ENCODE results near the gene SMPD3.

The SMPD3 gene

GRCh38 chr16:68388124-68388523 is 60.2 kb downstream of the SMPD3 start:
- DNase-seq (ENCODE audit: extremely low spot score, insufficient read length, low read depth) (no peak), FAIRE-seq (no peak)

DNA sequence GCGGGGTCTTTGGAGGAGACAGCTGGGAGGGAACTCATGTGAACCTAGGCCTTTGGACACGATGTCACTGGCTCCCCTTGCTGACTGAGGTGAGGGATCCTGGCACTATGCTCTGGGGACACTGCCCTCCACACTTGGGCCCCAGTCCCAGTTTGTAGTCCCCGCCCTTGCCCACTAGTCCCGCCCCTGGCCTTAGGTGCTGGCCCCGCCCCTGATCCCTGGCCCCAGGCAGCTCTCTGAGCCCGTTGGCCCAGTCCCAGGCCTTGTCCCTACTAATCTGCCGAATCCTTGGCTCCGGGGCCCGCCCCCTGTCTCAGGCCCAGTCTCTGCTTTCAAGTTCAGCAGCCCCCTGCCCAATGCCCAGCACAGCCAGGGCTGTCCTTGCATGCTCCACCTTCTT is 61.0 kb downstream of the SMPD3 start:
- FAIRE-seq = no peak
- no peak for DNase-seq (ENCODE audit: extremely low spot score, insufficient read length, low read depth)

- DNase-seq (ENCODE audit: extremely low spot score, insufficient read length, low read depth) (no peak), FAIRE-seq (no peak)
Observed at GRCh38 chr16:68386628-68387027, 61.7 kb downstream of the SMPD3 start.

DNA sequence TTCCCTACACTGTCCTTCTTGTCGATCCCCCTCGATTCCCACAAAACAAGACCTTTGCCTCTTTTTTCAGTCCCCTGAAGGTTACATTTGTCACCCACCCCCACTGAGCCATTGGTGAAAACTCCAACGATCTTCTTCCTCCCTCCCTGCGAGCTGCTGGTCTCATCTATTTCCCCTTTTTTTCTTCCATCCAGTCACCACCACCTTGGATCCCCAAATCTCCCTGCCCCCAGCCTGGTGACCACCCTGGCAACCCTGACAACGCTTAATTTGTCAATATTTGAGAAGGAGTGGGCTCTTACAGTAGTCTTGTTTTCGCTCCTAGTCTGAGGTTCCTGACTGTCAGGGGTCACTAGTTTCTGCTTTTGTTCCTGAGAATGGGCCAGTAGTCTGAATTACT is 62.9 kb downstream of the SMPD3 start:
- FAIRE-seq (no peak), DNase-seq (ENCODE audit: extremely low spot score, insufficient read length, low read depth) (no peak)

DNA sequence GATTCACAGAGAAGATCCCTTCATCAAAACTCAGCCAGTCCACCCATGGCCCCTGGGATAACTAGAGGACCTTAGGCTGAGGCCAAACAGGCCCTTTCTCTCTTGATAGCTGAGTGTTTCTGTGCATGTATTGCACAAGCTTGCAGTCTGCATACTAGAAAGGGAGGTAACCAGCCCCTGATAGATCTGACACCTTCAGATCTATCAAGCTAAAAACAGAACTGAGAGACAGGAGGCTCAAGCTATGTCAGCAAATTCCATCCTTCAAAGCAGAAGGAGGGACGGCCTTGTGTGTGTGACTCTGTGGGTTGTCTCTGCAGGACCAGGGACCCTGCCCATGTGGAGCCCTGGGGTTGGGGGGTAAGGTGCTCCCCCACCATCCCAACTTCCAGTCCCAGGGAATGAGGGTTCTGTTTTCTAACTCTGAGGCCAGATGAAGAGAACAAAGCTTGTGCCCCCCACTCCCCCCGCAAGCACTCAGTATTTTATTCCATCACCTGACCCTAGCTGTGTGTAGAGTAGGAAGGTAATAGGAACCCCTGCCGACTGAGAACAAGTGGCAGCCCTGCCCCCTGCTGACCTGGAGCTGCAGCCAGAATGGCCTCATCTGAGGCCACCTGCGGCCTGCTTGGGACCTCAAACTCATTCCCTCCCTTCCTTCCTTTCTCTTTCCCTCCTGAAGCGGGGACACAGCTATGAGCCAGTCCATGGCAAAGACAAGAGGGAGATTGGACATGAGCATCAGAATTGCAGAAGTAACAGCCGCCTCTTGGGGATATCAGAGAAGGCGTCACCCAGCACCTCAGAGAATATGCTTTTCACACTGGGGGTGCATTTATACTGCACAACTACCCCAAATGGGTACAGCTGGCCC is 63.8 kb downstream of the SMPD3 start:
- FAIRE-seq (peak; percentile 44), DNase-seq (ENCODE audit: extremely low spot score, insufficient read length, low read depth) (no peak)

DNA sequence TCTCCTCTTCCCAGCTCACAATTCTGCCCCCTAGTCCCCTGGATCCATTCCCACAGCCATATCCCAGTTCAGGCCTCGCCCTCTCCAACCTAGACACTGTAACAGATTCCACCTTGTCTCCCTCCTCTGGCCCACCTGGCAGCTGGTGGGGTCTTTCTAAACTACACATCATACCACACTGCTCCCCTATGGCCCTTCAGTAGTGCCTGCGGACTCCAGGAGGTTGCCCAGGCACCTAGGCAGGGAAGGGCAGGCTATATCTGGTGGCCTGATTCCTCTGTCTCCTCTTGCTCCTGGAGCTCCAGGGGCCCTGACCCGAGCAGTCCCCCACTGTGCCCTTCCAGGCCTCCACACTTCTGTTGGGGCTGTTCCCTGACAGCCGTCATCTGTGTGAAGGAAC is 64.5 kb downstream of the SMPD3 start:
- FAIRE-seq = no peak

DNA sequence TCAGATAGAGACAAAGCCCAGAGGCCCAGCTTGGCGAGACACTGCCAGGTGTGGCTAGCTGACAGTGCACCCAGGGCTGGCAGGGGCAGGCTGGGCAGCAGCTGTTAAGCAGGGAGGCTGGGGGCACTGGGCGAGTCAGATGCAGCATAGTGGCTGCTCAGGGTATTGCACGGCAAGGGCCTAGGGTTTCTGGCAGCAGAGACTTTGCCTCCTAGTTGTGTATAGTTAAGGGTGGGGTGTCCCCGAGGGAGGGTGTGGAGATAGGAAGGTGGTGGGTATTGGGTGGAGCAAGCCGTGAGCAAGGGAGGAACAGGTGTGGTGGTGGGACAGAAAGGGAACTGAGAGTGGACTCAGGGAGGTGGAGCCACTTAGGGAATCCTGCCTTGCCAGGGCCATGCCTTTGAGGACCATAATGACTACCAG is 66.0 kb downstream of the SMPD3 start:
- DNase-seq (ENCODE audit: extremely low spot score, insufficient read length, low read depth) (peak; percentile 50), FAIRE-seq (no peak)

More for the DNA sequence above, 64.5 kb downstream of the SMPD3 start:
- no peak for DNase-seq (ENCODE audit: extremely low spot score, insufficient read length, low read depth)

DNA sequence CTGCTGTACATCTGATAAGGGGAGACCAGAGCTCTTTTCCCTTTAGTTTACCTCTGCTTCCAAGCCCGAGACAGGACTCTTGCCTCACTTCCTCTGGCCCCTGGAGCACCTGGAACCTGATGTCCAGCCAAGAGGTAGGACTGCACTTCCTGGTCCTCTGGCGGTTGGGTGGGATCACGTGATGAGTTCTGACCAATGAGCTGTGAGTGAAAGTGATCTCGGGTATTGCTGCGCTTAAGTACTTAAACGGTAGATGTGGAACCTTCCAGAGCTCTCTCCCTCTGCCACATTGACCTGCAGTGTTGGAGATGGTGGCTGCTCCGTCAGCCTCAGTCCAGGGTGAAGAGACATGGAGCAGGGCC is 67.0 kb downstream of the SMPD3 start:
- no peak for FAIRE-seq
- DNase-seq (ENCODE audit: extremely low spot score, insufficient read length, low read depth) = no peak

GRCh38 chr16:68380676-68381362 is 67.5 kb downstream of the SMPD3 start:
- FAIRE-seq = no peak
- no peak for DNase-seq (ENCODE audit: extremely low spot score, insufficient read length, low read depth)

DNA sequence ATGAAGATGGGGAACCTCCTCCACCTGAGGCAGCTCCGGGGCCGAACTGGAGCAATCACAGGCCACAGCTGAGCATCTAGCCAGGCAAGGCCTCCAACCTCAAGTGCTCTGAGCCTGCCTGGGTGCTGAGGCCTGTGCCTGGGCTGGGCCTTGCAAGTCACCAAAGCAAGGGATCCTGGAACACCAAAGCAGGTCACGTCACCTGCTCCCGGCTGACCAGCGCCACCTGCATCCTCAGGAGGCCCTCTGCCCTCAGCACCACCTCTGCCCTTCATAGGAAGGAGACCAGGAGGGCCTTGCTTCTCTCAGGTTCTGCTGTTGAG is 68.0 kb downstream of the SMPD3 start:
- no peak for FAIRE-seq

DNA sequence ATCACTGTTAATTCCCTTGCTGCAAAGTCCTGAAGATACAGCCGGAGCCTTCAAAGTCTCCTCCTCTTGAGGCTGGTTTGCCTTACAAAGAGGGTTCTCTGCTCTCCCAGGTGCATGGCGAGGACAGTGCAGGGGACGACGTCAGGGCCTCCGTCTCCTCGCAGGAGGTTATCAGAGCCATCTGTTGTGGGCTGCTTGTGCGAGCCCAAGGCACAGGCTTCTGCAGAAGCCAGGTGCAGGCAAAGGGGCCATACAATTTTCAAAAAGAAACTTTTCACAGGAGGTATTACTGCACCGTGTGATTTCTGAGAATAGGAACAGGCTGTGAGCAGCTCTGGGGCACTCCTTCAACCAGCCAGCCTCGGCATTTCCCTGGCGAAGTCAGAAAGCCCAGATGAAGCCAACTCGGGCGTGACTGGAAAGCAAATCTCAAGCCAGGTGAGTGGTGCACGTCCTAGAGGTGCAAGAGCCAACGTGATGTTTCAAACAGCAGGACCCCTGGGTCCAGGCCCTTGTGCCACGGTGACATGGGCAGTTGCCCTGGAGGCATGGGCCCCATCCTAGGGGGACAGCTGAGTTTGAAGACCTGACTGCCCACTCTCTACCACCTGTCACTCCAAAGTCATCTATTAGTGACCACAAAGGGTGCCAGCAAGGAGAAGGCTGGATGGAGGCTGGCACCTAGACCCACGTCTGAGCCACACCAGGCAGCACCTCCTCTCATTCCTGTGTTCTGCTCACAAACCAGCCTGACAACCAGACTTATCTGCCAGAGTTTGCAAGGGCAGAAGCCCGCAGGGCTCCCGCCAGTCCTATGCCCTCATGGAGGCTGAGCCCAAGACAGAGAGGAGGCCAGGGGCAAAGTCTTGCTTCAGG is 68.6 kb downstream of the SMPD3 start:
- no peak for DNase-seq (ENCODE audit: extremely low spot score, insufficient read length, low read depth)
- FAIRE-seq = no peak

More for the DNA sequence above, 68.0 kb downstream of the SMPD3 start:
- no peak for DNase-seq (ENCODE audit: extremely low spot score, insufficient read length, low read depth)

- no peak for DNase-seq (ENCODE audit: extremely low spot score, insufficient read length, low read depth)
- FAIRE-seq = no peak
Observed at GRCh38 chr16:68378436-68379415, 69.6 kb downstream of the SMPD3 start.

DNA sequence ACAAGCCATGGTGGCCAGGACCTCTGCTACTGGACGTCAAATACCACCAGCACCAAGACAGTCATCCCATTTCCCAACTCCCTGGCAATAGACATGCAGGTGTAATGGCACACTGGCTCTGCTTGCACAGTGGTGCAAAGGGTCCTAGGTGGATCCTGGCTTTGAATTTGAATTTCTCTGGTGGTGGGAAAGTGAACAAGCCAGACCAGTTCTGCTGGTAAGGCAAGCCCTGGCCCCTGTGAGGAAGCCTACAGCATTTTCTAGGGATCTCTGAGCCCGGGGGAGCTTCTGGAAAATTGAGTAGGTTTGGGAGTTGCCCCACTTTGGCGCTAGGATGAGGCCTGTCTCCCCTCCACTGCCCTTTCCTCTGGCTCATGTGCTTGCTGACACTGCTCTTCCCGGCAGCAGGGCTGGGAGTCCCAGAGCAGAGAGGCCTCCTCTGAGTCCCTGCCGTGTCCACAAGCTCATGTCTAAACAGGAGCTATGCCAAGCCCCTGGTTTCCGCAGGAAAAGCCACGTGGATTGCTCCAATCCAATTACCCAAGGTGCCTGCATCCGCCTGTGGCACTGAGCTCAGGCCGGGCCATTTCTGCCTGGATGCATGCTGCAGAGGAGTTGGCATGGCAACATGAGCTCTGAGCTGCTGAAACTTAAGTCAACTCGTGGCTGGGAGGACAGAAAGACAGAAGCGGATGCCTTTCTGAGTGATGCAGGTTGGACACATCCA is 70.5 kb downstream of the SMPD3 start:
- FAIRE-seq = no peak

GRCh38 chr16:68377221-68377620 is 71.1 kb downstream of the SMPD3 start:
- no peak for DNase-seq (ENCODE audit: extremely low spot score, insufficient read length, low read depth)
- FAIRE-seq = no peak

More for the DNA sequence above, 70.5 kb downstream of the SMPD3 start:
- no peak for DNase-seq (ENCODE audit: extremely low spot score, insufficient read length, low read depth)

GRCh38 chr16:68376590-68376989 is 71.7 kb downstream of the SMPD3 start:
- FAIRE-seq (no peak), DNase-seq (ENCODE audit: extremely low spot score, insufficient read length, low read depth) (no peak)

GRCh38 chr16:68375801-68376536 is 72.3 kb downstream of the SMPD3 start:
- no peak for DNase-seq (ENCODE audit: extremely low spot score, insufficient read length, low read depth)

GRCh38 chr16:68374961-68375660 is 73.2 kb downstream of the SMPD3 start:
- DNase-seq (ENCODE audit: extremely low spot score, insufficient read length, low read depth) (no peak), FAIRE-seq (no peak)

More at GRCh38 chr16:68375801-68376536, 72.3 kb downstream of the SMPD3 start:
- FAIRE-seq = no peak

All from GM18507 (cell line).